HG03565 (cell line): ENCODE results near the gene GET4.
"Not testable (repeated sequence)": the region's sequence is repeated elsewhere in the genome, so short reads cannot be mapped to it uniquely, and the experiment has no call there.

Experiments
- ATAC-seq: cut with Tn5 transposase; IDR thresholded peaks from one replicate; pipeline ENCODE4 v1.9.1; 2021; ENCODE audit warnings: mild to moderate bottlenecking, moderate library complexity; ENCODE audit not compliant: unreplicated experiment

GET4 gene

GRCh38 chr7:943793-944192, 67.4 kb downstream of the GET4 start:
- ATAC-seq = not testable (repeated sequence)

GRCh38 chr7:944744-945143, 68.4 kb downstream of the GET4 start:
- no peak for ATAC-seq

GRCh38 chr7:945147-945555, 68.8 kb downstream of the GET4 start:
- no peak for ATAC-seq

- no peak for ATAC-seq
Observed at GRCh38 chr7:945556-946255, 69.4 kb downstream of the GET4 start.
